Measurements from ENCODE around the gene PSMC1. TPM values are rescaled to one million over a fixed set of nuclear protein-coding genes. Genes with fewer than 3 reads are reported as not detected.

PSMC1 gene
- total RNA-seq, 1 experiment from 2014 or later = 107 TPM

DNA sequence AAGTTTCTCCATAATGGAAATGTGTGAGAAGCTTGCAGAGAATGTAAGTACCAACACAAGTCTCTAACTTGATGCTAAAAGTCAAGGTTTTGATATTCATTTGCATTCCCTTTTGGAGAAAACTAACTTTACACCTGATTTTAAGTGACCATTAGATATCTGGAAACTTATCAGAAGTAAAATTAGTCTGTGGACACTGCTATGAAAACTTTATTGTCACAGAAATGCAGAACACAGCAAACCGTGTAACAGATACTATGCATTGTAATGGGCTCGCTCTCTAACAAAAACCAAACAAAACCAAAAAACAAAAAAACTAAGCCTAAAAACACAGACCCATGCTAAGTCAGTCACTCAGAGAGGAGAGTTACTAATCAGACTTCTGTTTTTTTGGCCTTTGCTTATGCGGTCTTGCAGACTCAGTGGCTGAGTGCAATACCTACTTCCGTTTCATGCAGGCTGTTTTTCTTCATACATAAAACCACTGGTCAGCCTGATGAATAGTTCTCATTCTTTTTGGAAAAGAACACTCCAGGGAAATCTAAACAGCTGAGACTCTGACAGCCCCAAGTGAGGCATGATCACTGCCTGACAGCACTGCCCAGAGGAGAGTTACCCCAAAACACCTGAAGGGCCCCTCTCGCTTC, 39.6 kb downstream of the PSMC1 start:
- Mint-ChIP-seq H3K27me3 (ENCODE audit: insufficient read depth, unreplicated experiment) (no peaks in the 10 kb centered on the region), H3K9me3 (ENCODE audit: unreplicated experiment) (no peaks in the 10 kb centered on the region), H3K36me3 (ENCODE audit: insufficient read depth, unreplicated experiment) (peaks cover 68% of the 10 kb centered on the region), H3K27ac (ENCODE audit: low read depth, unreplicated experiment) (no peak overlapping the region), H3K4me3 (ENCODE audit: unreplicated experiment) (no peak overlapping the region), H3K4me1 (ENCODE audit: insufficient read depth, unreplicated experiment) (no peaks in the 10 kb centered on the region)
- TF ChIP-seq, protein P1, sequence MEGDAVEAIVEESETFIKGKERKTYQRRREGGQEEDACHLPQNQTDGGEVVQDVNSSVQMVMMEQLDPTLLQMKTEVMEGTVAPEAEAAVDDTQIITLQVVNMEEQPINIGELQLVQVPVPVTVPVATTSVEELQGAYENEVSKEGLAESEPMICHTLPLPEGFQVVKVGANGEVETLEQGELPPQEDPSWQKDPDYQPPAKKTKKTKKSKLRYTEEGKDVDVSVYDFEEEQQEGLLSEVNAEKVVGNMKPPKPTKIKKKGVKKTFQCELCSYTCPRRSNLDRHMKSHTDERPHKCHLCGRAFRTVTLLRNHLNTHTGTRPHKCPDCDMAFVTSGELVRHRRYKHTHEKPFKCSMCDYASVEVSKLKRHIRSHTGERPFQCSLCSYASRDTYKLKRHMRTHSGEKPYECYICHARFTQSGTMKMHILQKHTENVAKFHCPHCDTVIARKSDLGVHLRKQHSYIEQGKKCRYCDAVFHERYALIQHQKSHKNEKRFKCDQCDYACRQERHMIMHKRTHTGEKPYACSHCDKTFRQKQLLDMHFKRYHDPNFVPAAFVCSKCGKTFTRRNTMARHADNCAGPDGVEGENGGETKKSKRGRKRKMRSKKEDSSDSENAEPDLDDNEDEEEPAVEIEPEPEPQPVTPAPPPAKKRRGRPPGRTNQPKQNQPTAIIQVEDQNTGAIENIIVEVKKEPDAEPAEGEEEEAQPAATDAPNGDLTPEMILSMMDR (IDR thresholded peaks at IDR 0.05; ENCODE audit: unreplicated experiment) = no peak
- intact Hi-C loops (cut with micrococcal nuclease) = no loop called here
- CTCF ChIA-PET = interaction anchor here (1.1 to 2.4 kb wide), 2 partner anchors 86 to 401 kb away, joined by 3 to 5 read pairs; no protein-coding TSS in a partner anchor
- no peak for DNase-seq (ENCODE audit: unreplicated experiment)
- no TSS peak for BruUV-seq (replicated peaks)
- POLR2A ChIA-PET = no interaction called here

DNA sequence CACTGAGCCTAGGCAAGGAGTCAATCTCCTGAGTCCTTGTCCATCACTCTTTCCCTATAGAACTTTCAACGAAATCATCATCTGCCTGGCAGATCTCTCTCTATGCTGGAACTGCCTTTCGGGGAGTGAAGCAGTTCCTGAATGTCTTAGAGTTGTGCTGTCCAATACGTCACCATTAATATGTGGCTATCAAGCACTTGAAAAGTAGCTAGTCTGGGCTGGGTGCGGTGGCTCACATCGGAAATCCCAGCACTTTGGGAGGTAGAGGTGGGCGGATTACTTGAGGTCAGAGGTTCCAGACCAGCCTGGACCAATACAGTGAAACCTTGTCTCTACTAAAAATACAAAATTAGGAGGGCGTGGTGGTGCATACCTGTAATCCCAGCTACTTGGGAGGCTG, 40.3 kb downstream of the PSMC1 start:
- Mint-ChIP-seq H3K27me3 (ENCODE audit: insufficient read depth, unreplicated experiment) (no peaks in the 10 kb centered on the region), H3K4me3 (ENCODE audit: unreplicated experiment) (no peak overlapping the region), H3K36me3 (ENCODE audit: insufficient read depth, unreplicated experiment) (peaks cover 63% of the 10 kb centered on the region), H3K4me1 (ENCODE audit: insufficient read depth, unreplicated experiment) (no peaks in the 10 kb centered on the region), H3K9me3 (ENCODE audit: unreplicated experiment) (no peaks in the 10 kb centered on the region), H3K27ac (ENCODE audit: low read depth, unreplicated experiment) (no peak overlapping the region)
- TF ChIP-seq, protein P1 (IDR thresholded peaks at IDR 0.05; ENCODE audit: unreplicated experiment) = no peak
- ChIA-PET CTCF (interaction anchor here (1.1 kb wide), 1 partner anchor 86 kb away, joined by 3 read pairs; no protein-coding TSS in a partner anchor), POLR2A (no interaction called here)
- BruUV-seq (replicated peaks) = no TSS peak
- intact Hi-C loops (cut with micrococcal nuclease) = no loop called here
- no peak for DNase-seq (ENCODE audit: unreplicated experiment)

DNA sequence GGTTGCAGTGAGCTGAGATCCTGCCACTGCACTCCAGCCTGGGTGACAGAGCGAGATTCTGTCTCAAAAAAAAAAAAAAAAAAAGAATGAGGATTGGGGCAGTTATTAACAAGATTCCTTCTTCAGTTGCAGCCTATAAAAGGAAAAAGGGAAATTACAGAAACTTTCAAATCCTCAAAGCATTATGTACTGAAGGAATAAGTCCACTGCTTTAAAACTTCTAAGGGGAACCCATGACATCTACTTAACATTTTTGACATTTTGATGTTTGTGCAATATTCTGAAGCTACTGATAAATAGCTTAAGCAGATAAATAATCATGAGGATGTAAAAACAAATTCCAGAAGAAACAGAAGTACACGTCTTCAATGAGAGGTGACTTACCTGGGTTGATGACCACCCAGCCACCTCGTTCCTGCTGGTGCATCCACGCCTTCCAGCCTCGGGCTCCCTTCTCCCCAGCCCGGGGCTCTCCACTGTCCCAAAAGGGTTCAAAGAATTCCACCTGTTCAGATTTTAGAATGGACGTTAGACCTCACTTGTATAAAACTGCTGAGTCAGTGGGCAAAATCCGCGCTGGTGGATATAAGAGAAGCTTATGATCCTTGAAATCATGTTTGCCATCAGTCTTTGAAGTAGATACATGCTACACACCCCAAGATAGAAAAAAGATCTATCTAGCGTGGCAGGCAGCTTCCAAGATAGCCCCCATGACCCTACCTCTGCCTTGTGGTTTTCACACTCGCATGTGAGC, 41.7 kb downstream of the PSMC1 start:
- no TSS peak for BruUV-seq (replicated peaks)
- no peaks in the 10 kb centered on the region for H3K27me3 Mint-ChIP-seq (ENCODE audit: insufficient read depth, unreplicated experiment)
- no peak for DNase-seq (ENCODE audit: unreplicated experiment)
- intact Hi-C loops (cut with micrococcal nuclease) = no loop called here
- TF ChIP-seq, protein P1 (IDR thresholded peaks at IDR 0.05; ENCODE audit: unreplicated experiment) = no peak
- POLR2A ChIA-PET = no interaction called here
- no peak overlapping the region for H3K27ac Mint-ChIP-seq (ENCODE audit: low read depth, unreplicated experiment)
- no peaks in the 10 kb centered on the region for H3K4me1 Mint-ChIP-seq (ENCODE audit: insufficient read depth, unreplicated experiment)
- CTCF ChIA-PET = interaction anchor here (0.7 to 0.8 kb wide), 3 partner anchors 102 to 461 kb away, joined by 3 to 4 read pairs (median 3); no protein-coding TSS in a partner anchor
- no peaks in the 10 kb centered on the region for H3K9me3 Mint-ChIP-seq (ENCODE audit: unreplicated experiment)
- peaks cover 61% of the 10 kb centered on the region for H3K36me3 Mint-ChIP-seq (ENCODE audit: insufficient read depth, unreplicated experiment)
- H3K4me3 Mint-ChIP-seq (ENCODE audit: unreplicated experiment) = no peak overlapping the region

DNA sequence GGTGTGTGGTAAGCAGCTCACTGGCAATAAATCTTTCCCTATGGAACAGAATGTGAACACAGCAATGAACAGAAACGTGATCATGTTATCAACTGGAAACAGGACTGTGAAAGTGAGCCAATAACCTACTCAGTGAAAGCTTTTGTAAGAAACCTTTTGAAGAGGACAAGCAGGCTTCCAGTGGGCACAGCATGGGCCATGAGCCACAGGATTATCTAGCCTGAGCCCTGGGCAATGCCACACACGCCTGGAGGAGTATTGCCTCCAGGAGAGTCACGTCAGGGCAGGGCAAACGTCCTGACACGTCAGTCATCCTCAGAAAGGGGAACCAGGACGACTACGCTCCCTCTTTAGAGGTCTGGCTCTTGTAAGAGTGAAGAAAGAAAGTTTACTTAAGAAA, 43.1 kb downstream of the PSMC1 start:
- Mint-ChIP-seq H3K27me3 (ENCODE audit: insufficient read depth, unreplicated experiment) (no peaks in the 10 kb centered on the region), H3K4me3 (ENCODE audit: unreplicated experiment) (no peak overlapping the region), H3K27ac (ENCODE audit: low read depth, unreplicated experiment) (no peak overlapping the region), H3K9me3 (ENCODE audit: unreplicated experiment) (no peaks in the 10 kb centered on the region), H3K36me3 (ENCODE audit: insufficient read depth, unreplicated experiment) (peaks cover 65% of the 10 kb centered on the region), H3K4me1 (ENCODE audit: insufficient read depth, unreplicated experiment) (no peaks in the 10 kb centered on the region)
- POLR2A ChIA-PET = no interaction called here
- no peak for DNase-seq (ENCODE audit: unreplicated experiment)
- intact Hi-C loops (cut with micrococcal nuclease) = no loop called here
- no TSS peak for BruUV-seq (replicated peaks)
- TF ChIP-seq, protein P1 (IDR thresholded peaks at IDR 0.05; ENCODE audit: unreplicated experiment) = no peak
- CTCF ChIA-PET = interaction anchor here (0.9 kb wide), 1 partner anchor 398 kb away, joined by 3 read pairs; no protein-coding TSS in a partner anchor
